Measurements from ENCODE around the gene DNAI1. TPM values are rescaled to one million over a fixed set of nuclear protein-coding genes. Genes with fewer than 3 reads are reported as not detected.
"Not testable (repeated sequence)": the region's sequence is repeated elsewhere in the genome, so short reads cannot be mapped to it uniquely, and the experiment has no call there.

The DNAI1 gene
- total RNA-seq, 1 donor from 2014 or later, result not detected

GRCh38 chr9:34518110-34518616, 59.6 kb downstream of the DNAI1 start:
- intact Hi-C loops (cut with micrococcal nuclease), result no loop called here
- Mint-ChIP-seq H3K9me3 (no peaks in the 10 kb centered on the region), H3K36me3 (ENCODE audit: low read depth) (no peaks in the 10 kb centered on the region), H3K4me1 (peaks cover 4% of the 10 kb centered on the region), H3K27me3 (peaks cover 21% of the 10 kb centered on the region), H3K4me3 (no peak overlapping the region), H3K27ac (no peak overlapping the region)
- DNase-seq, result no peak

GRCh38 chr9:34518896-34519295, 60.3 kb downstream of the DNAI1 start:
- Mint-ChIP-seq H3K27me3 (peaks cover 25% of the 10 kb centered on the region), H3K4me3 (no peak overlapping the region), H3K4me1 (peaks cover 4% of the 10 kb centered on the region), H3K27ac (no peak overlapping the region), H3K9me3 (no peaks in the 10 kb centered on the region), H3K36me3 (ENCODE audit: low read depth) (no peaks in the 10 kb centered on the region)
- DNase-seq, result no peak
- intact Hi-C loops (cut with micrococcal nuclease), result no loop called here

- no peak overlapping the region for H3K27ac Mint-ChIP-seq
- peaks cover 5% of the 10 kb centered on the region for H3K4me1 Mint-ChIP-seq
- H3K27me3 Mint-ChIP-seq, result peaks cover 30% of the 10 kb centered on the region
- DNase-seq, result no peak
- no peak overlapping the region for H3K4me3 Mint-ChIP-seq
- H3K9me3 Mint-ChIP-seq, result no peaks in the 10 kb centered on the region
- no peaks in the 10 kb centered on the region for H3K36me3 Mint-ChIP-seq (ENCODE audit: low read depth)
- intact Hi-C loops (cut with micrococcal nuclease), result no loop called here
These were observed 60.9 kb downstream of the DNAI1 start for GRCh38 chr9:34519321-34520020.

GRCh38 chr9:34520096-34520495, 61.5 kb downstream of the DNAI1 start:
- Mint-ChIP-seq H3K9me3 (no peaks in the 10 kb centered on the region), H3K36me3 (ENCODE audit: low read depth) (no peaks in the 10 kb centered on the region), H3K4me1 (peaks cover 11% of the 10 kb centered on the region), H3K4me3 (no peak overlapping the region), H3K27ac (no peak overlapping the region), H3K27me3 (peaks cover 36% of the 10 kb centered on the region)
- no peak for DNase-seq
- intact Hi-C loops (cut with micrococcal nuclease), result no loop called here

- no peaks in the 10 kb centered on the region for H3K9me3 Mint-ChIP-seq
- no peak overlapping the region for H3K4me3 Mint-ChIP-seq
- H3K27me3 Mint-ChIP-seq, result peaks cover 42% of the 10 kb centered on the region
- H3K4me1 Mint-ChIP-seq, result peaks cover 11% of the 10 kb centered on the region
- DNase-seq, result no peak
- intact Hi-C loops (cut with micrococcal nuclease), result no loop called here
- no peaks in the 10 kb centered on the region for H3K36me3 Mint-ChIP-seq (ENCODE audit: low read depth)
- H3K27ac Mint-ChIP-seq, result no peak overlapping the region
These were observed 62.1 kb downstream of the DNAI1 start for GRCh38 chr9:34520505-34521385.

- intact Hi-C loops (cut with micrococcal nuclease), result no loop called here
- DNase-seq, result peak; percentile 61
- Mint-ChIP-seq H3K27me3 (peaks cover 41% of the 10 kb centered on the region), H3K4me3 (no peak overlapping the region), H3K4me1 (peaks cover 11% of the 10 kb centered on the region), H3K27ac (peak overlapping the region; percentile 45), H3K9me3 (no peaks in the 10 kb centered on the region), H3K36me3 (ENCODE audit: low read depth) (no peaks in the 10 kb centered on the region)
These were observed 62.9 kb downstream of the DNAI1 start for GRCh38 chr9:34521406-34522045.

GRCh38 chr9:34522091-34522887, 63.7 kb downstream of the DNAI1 start:
- peak; percentile 66 for DNase-seq
- Mint-ChIP-seq H3K4me1 (peaks cover 11% of the 10 kb centered on the region), H3K27ac (peak overlapping the region; percentile 0), H3K4me3 (peak overlapping the region; percentile 66), H3K9me3 (no peaks in the 10 kb centered on the region), H3K36me3 (ENCODE audit: low read depth) (no peaks in the 10 kb centered on the region), H3K27me3 (peaks cover 43% of the 10 kb centered on the region)
- intact Hi-C loops (cut with micrococcal nuclease), result no loop called here

GRCh38 chr9:34522971-34523797, 64.6 kb downstream of the DNAI1 start, which contains the start of gene ENHO:
Gene ENHO (minus strand): TSS chr9:34522990. CDS start chr9:34521695, 1,295 bp downstream.
- Mint-ChIP-seq H3K9me3 (no peaks in the 10 kb centered on the region), H3K27me3 (peaks cover 46% of the 10 kb centered on the region), H3K27ac (peak within 1 kb of the TSS; percentile 0), H3K36me3 (ENCODE audit: low read depth) (no peaks in the 10 kb centered on the region), H3K4me1 (peaks cover 11% of the 10 kb centered on the region), H3K4me3 (peak within 1 kb of the TSS; percentile 66)
- DNase-seq, result peak; percentile 98
- intact Hi-C loops (cut with micrococcal nuclease), result loop anchor here (1.0 kb wide), 2 partner anchors 65 to 114 kb away; partner anchors contain the start of genes DNAI1, FAM219A and SIGMAR1

- Mint-ChIP-seq H3K27me3 (peaks cover 48% of the 10 kb centered on the region), H3K4me3 (no peak overlapping the region), H3K4me1 (peaks cover 11% of the 10 kb centered on the region), H3K27ac (no peak overlapping the region), H3K36me3 (ENCODE audit: low read depth) (no peaks in the 10 kb centered on the region), H3K9me3 (no peaks in the 10 kb centered on the region)
- DNase-seq, result no peak
- intact Hi-C loops (cut with micrococcal nuclease), result no loop called here
These were observed 65.7 kb downstream of the DNAI1 start for GRCh38 chr9:34524349-34524748.

- intact Hi-C loops (cut with micrococcal nuclease), result no loop called here
- Mint-ChIP-seq H3K36me3 (ENCODE audit: low read depth) (no peaks in the 10 kb centered on the region), H3K9me3 (no peaks in the 10 kb centered on the region)
These were observed 67.4 kb downstream of the DNAI1 start for GRCh38 chr9:34526026-34526425.

GRCh38 chr9:34532041-34532440, 73.4 kb downstream of the DNAI1 start:
- H3K36me3 Mint-ChIP-seq (ENCODE audit: low read depth); H3K27ac Mint-ChIP-seq; DNase-seq; H3K4me1 Mint-ChIP-seq; H3K4me3 Mint-ChIP-seq; intact Hi-C loops (cut with micrococcal nuclease); H3K9me3 Mint-ChIP-seq: not testable (repeated sequence)
- peaks cover 45% of the 10 kb centered on the region for H3K27me3 Mint-ChIP-seq

More at GRCh38 chr9:34526026-34526425, 67.4 kb downstream of the DNAI1 start:
- Mint-ChIP-seq H3K27me3 (peaks cover 57% of the 10 kb centered on the region), H3K4me3 (no peak overlapping the region), H3K4me1 (peaks cover 11% of the 10 kb centered on the region), H3K27ac (no peak overlapping the region)
- no peak for DNase-seq

- Mint-ChIP-seq H3K27ac (no peak overlapping the region), H3K4me3 (no peak overlapping the region), H3K27me3 (peaks cover 20% of the 10 kb centered on the region), H3K9me3 (no peaks in the 10 kb centered on the region), H3K4me1 (no peaks in the 10 kb centered on the region), H3K36me3 (ENCODE audit: low read depth) (no peaks in the 10 kb centered on the region)
- intact Hi-C loops (cut with micrococcal nuclease), result no loop called here
- DNase-seq, result no peak
These were observed 78.1 kb downstream of the DNAI1 start for GRCh38 chr9:34536685-34537084.

Data from activated CD4-positive, alpha-beta T cell treated with anti-CD3 and anti-CD28 coated beads, Interleukin-2, amount 10 ng/mL, durations not matched to agents 24 days and 14 days (primary cell).